GM19240 (cell line): ENCODE data around the gene EHF.

ENCODE experiments used
- DNase-seq: peaks from one replicate; pipeline ENCODE4 v3.0.0; 2011; ENCODE audit warnings: low spot score; ENCODE audit not compliant: insufficient read length

EHF gene

DNA sequence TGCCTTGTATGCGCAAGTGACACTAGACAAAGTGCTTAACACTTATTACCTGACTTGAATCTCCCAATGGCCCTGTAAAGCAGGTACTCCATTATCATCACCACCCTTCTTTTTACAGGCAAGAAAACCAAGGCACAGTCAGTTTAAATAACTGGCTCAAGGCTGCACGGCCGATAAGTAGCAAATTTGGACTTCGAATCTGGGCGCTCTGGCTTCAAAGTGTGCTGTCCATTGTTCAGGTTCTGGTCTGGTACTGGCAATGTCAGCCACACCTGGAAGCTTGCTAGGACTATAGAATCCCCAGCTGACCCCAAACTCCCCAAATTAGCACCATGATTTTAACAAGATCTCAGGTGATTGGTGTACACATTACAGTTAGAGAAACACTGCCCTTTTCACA, 19.3 kb upstream of the EHF start:
- DNase-seq: no peak

DNA sequence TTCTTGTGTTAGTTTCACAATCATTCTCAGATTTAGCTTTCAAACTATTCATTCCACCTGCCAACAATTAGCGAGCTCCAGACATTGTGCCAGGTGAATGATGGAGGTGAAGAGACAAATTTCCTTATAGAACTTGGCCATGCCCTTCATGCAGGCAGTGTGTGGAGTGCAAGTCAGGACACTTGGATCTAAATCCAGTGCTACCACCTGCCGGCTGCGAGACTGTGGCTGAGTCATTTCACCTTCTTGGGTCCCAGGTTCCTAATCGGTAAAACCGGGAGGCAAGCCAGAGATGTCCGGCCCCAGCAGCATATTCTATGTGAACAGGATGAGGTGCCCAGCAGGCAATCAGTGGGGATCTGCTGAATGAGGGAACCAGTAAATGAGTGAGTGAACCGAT, 18.6 kb upstream of the EHF start:
- no peak for DNase-seq

DNA sequence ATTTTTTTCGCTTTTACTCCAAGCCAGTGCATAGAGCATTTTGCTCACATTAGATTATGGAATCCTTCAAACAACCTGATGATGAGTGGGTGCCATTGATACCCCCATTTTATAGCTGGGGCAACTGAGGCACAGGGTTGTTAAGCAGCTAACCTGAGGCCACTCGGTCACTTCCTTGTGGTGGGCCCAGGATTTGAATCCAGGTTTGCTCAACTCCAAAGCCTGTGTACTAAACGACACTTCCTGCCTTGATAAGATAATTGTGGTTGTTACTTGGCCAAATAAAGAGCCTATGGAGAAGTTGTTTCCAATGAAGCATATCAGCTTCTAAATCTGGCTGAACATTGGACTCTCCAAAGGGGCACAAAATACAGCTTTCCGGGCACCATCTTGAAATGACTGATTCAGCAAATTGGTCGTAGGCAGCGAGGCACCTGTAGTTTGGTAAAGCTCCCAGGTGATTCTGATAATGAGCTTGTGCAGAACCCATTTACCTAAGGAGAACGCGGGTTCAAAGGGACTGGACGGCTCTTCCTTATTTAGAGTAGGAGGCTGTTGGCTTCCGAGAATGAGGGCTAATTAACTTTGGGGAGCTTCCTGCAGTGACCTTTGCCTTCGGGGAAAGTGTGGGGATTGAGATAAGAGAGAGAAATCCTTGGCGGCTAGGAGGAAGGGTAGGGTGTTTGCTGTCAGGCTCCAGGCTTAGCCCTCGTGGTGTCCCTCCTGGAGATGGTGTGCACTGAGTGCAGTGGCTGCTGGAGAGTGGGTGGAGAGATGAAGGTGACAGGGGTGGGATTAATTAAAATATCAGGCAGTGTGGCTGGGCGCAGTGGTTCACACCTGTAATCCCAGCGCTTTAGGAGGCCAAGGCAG, 17.5 kb upstream of the EHF start:
- no peak for DNase-seq

DNA sequence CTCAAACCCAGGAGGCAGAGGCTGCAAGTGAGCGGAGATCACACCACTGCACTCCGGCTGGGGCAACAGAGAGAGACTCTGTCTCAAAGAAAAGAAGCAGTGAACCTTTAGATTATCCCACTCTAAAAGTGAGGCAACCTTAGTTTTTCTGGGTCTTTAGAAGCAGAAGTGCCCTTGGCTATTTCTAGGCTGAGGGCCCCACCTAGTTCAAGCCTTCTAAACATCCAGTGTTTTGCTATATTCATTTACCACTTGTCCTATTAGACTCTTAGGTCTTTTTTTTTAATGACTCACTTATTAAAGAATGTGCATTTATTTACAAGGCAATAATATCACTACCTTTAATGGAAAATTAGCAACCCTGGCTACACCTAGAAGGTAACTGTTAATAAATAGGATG, 16.7 kb upstream of the EHF start:
- DNase-seq: no peak

DNA sequence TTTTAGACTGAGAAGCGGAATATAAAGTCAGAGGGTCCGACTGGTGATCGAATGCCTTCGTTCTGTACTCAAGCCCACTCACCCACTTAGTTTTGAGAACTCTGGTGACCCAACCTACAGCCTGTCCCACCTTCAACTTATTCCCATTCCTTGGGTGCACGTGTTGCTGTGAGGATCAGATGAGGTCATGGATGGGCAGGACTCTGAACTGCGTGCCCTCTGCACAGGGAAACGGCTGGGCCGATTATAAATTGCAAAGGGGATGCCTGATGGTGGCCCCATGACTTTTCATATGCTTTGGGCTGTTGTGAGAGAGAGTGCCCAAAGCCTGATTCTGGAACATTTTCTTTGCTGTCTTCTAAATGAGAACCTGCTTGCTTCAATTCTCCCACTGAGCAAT, 16.0 kb upstream of the EHF start:
- no peak for DNase-seq

DNA sequence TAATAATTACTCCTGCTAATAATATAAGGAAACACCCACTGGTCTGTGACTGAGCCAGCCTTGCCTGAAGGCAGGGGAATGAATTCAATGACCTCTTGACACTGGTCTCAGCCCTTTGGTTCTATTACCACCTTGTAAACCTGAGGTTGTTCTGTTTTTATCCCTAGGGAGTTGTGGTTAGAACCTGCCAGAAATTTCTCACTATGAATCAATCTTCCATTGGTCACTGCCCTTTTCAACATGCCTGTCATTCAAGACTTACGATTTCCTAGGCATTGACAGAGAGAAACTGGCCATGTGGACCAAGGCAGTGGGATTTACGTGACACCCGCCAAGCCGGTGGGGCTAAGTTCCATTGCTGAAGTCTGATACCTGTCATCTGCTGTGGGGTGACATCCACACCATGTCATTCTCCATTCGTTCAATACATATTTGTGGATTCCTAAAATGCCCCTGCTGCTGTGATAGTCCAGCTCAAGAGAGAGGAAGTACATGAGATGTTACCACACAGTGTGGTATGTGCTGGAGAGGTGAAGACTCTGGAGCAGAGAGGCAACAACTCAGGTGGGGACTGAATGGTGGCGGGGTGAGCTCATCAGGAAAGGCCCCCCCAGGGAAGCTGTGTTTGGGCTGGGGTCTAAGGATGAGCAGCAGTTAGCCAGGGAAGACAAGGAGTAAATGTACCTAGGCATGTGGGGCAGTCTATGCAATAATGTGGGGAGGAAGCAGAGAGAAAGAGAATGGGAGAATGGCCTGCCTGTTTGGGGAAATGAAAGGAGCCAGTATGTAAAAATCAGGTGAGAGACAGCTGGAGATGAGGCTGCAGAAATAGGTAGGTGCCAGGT, 15.2 kb upstream of the EHF start:
- DNase-seq: no peak

DNA sequence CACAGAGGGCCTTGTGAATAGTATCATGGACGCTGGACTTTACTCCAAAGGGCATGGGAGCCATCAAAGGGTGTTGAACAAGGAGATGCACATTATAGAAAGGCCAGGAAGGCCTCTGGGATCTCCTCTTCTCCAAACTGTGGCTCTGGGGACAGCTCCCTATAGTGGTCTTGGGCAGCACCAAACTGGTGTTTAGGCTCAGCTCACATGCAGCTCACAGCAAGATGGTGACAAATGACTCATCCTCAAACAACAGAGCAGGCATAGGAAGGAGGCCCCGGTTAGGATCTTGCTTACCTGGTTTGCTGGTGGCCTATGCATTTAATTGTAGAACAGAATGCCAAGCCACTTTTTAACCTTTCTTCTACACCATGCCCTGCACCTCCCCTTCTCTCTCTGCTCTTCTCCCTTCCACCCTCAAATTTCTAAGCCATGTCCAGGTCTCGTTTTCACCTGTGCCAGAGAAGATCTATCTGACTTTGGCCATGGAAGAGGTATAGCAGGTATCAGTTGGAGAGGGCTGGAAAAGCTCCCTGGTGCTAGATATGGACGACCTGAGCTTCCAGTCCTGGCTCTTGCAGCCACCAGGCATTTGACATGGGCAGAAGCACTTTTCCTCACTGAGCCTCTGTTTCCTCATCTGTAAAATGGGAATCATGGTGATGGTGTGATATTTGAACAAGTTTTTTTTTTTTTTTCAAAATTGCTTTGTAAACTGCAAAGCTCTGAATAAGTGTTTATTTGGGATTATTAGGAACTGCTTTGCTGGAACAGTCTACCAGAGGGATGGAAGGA, 14.4 kb upstream of the EHF start:
- no peak for DNase-seq

DNA sequence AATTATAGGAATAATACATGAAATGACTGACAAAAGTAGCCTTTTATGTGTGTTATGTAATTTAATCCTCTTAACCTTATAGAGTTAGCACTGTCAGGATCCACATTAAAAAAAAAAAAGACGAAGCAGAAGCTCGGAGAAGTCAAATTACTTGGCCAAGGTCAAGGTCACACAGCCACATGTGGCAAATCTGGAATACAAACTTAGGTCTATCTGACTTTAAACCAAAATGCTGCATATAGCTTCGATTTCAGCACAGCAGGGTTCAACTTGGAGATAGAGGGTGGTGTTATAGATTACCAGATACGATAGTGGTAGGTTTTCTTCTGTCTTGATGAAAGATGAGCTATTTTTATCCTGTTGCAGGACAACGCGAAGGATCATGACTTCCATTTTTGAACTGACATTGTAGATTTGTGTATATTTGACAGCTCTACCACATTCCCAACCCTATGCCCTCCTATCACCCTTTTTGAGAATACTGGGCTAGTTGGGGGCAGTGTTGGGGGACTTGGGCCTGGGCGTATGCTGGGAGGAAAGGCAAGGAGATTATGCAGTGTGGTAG, 11.6 kb upstream of the EHF start:
- DNase-seq: no peak

DNA sequence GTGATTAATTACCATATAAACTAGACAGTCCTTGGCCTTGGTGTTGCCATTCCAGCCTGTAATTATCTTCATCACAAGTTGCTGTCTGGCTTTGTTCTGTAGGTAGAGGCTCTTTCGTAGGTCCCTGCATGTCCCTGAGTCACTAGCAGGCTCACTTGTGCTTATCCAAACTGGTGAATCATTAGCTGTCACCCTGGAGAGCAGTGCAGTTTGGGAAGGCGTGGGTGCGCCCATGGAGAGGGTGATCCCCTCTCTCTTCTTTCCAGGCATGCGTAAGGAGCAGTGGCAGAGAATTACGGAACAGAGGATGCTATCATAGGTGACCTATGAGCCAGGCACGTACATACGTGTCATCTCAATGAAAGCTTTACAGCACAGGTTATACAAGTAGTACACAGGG, 11.0 kb upstream of the EHF start:
- DNase-seq: no peak

DNA sequence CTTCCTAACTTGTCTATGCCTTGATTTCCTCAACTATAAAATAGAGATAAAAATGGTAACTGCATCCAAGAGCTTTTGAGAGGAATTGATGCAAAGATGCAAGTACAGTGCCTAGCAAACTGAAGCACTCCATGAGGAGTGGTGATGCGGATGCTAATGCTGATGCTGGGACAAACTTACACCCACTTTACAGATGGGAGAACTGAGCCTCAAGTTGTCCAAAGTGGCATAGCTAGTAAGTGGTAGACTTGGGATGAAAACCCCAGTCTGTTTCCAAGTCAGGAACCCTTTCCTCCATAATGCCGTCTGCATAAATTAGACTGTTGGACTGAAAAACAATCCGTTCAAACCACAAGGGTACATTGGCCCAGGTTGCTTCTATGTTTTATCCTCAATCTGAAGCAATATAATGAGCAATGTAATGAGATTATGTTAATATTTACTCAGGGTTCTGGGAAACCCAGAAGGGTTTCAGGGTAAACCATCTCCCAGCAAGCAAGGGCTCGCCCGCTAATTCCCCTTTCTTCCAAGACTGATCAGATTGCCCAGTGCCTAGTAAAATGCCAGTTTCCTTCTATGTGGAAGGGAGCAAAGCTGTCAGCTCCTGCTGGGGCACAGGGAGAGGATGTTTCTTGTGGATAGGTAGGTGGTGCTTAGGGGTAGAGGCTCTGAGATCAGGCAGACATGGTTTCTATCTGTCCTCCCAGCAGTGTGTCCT, 10.4 kb upstream of the EHF start:
- no peak for DNase-seq

DNA sequence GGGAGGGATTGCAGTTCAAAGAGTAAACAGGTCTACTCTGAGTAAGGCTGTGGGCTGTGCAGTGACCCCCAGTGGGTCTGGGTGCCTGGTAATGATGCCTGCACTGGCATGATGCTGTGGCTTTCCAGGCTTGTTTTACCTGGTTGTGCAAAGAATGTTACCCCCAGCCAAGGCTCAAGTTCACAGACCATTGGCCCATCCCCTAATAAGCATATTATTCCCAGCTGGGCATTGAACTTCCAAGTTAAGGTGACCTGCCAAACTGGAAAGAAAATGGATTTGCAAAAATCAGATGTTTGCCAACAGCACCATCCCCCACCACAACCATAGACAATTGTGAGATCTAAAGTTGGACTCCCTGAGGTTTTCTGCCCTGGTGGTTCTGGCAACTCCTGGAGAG, 7.9 kb upstream of the EHF start:
- DNase-seq: no peak

DNA sequence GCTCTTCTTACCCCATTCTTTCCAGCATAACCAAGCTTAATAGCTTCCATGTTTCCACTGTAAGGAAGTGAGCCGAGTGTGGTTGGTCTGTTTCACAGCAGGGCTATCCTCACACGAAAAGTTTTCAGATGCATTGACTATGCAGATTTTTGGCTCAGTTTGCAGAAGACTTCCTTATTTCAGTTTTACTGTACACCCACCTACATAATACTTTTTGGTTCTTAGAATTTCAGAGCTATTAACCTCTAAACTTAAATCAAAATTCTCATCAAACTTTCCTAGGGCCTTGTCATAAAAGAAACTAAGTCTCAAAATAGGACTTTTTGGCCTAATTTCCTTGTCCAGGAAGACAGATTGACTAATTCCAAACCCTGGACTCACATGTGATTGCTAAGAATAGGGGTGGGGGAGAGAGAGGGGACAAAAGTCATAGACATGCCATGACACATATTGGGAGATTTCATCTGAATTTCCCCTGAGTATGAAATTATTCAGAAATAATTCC, 7.3 kb upstream of the EHF start:
- peak; percentile 21 for DNase-seq

DNA sequence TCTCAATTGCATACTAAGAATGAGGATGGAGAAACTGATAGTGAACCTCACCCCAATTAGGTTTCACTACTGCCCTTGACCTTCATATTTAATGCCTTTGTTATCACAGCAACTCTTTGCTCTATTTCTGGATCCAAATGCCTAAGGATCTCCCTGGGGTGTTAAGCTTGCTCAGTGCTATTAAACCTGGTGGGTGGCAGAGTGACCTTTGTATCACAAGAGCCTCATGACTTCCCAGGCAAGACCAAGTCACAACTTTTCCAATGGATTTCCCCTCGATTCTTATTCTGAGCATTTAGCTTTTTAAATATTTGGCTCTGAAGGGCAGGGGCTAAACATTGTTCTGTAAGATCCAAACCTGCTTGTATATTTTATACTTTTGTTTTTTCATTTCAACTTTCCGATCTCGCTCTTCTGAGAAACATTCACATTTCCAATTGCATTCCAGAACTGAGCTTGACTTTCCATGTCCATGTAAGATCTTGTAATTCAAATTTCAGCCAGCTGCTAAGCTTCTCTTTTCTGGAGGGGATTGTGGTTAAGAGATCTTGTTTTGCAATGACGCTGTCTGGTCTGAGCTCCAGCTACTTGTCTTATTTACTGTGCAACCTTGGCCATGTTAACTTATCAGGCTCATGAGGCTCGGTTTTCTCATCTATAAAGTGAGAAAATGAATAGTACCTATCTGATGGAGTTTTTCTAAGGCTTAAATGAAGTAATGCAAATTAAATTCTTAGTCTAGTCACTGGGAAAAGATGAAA, 6.4 kb upstream of the EHF start:
- DNase-seq: no peak

DNA sequence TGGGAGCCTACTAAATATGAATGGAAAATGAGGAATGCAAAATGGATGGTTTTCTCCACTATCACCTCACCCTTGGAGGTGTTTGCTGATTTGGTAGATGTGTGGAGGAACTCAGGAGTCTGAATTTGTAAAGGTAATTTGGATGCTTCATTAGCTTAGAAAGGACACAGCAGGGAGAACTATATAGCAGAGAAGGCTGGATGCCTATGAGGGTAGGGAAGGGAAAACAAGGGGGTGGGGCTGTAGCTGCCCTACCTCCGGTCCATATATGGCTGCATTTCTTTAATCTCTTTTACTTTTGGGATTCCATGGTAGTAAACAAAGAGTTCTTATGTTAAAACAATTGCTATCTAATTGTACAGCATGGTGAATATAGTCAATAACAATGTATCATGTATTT, 4.8 kb upstream of the EHF start:
- no peak for DNase-seq

DNA sequence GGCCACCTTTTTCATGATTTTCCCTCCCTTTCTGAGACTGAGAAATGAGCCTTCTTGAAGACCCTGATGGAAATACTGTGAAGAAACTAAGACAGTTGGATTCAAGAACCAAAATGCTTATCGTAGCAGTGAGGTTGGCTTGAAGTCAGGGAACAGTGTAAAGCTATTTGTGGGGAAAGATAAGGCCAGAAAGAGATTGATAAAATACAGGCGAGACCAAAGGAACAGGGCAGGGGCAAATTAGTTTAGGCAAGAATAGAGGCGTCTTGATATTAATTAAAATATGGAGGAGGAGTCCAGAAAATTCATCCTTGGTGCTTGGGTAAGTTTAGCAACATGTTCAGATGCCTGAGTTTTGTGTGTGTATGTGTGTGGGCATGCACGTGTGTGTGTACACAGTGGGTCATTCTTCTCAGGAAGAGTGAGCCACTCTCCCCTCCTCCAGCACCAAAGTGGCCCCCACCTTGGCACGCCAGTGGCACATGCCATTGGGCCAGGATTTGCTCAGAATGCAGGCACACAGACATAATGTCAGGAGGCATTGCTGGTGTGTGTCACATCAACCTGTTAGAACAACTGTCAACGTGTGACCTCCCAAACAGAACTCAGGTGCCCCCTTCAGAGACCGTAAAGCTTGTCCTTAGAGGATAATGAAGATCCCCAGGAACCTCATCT, 3.9 kb upstream of the EHF start:
- no peak for DNase-seq

DNA sequence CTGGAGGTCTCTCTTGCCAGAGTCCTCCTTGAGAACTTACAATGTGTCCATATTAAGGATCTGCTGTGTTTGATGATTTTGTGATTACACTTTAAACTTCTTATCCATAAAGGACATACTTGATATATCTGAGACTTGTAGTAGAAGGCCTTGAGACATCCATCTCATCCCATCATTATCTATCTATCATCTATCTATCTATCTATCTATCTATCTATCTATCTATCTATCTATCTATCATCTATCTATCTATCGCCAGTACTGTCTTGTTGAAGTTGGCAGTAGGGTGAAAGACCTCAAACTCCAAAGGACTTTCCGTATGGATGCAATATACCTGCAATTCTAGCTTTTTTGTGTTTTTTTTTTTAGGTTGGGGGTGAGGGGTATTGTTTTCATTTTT, 2.5 kb upstream of the EHF start:
- no peak for DNase-seq

DNA sequence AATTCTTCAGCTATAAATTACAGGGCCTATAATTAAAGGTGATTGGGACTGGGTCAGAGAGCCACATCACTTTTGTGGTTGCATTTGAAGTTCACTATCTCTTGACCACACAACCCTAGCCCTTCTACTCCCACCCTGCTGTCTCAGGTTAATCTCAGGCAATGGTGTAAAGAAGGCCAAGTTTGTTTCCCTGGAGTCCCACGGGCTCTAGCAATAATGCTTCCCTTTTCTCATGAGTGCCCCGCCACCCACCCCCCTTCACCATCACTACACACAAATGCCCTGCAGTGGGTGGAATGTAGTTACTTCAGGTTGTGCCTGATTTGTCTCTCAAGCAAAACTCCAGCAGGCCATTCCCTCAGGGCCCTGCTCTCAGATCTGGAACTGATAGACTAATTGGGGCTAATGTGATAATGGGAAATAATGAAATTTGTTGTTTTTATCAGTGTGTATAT, 1.8 kb upstream of the EHF start:
- no peak for DNase-seq

DNA sequence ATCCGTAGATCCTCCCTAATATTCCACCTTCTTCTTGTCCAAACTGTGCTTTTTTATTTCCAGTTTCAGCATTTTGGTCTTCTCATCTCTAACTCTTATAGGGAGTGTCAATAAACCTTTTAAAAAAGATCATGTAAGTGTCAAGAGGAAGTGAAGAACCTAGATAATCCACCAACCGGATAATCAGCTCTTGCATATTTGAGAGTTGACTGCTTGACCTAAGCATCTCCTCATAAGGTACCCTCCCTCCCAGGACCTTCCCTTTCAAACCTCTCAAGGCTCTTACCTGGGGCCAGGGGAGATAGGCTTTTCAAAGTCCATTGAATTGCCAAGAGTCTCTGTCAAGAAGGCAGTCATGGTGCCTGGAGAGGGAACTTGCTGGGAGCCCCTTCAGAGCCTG, 691 bp upstream of the EHF start:
- no peak for DNase-seq

DNA sequence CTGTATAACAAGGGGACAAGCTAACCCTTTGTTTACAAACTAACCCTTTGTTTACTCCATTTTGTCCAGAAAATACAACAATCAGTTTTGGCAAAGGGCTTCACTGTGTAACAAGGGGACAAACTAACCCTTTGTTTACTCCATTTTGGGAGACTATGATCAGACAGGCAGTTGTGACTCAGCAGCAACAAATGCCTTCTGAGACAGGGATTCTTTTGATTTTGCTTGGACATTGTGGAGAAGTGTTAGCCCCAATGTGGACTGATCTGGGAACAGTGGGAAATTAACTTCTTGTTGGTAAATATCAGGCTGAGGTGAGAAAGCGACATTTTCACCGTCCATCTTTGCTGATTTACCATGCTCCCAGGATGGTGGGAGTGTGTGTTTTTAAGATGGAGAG, 983 bp downstream of the EHF start:
- no peak for DNase-seq
